ENCODE results near the gene FANCB.

DNA sequence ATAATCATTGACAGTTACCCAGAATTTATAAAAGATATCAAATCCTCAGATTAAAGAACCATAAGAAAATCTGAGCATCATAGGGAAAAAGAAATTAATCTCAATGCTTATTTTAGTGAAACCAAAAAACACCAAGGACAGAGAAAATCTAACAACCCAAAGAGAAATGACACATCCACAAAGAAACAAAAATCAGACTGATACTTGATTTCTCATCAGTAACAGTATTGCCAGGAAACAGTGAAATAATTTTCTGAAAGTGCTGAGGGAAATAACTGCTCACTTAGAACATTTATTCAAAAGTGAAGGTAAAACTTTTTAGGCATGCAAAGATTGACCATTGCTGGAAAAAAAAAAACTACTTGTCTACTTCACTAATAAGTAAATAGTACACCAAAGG is 11.0 kb upstream of the FANCB start:
- TF ChIP-seq POLR2A (IDR thresholded peaks at IDR 0.05) (no peak), CTCF (IDR thresholded peaks at IDR 0.05) (no peak)
